ENCODE data around the gene RCVRN. TPM values are rescaled to one million over a fixed set of nuclear protein-coding genes. Genes with fewer than 3 reads are reported as not detected.

The RCVRN gene
- total RNA-seq, 1 donor from 2014 or later: not detected

DNA sequence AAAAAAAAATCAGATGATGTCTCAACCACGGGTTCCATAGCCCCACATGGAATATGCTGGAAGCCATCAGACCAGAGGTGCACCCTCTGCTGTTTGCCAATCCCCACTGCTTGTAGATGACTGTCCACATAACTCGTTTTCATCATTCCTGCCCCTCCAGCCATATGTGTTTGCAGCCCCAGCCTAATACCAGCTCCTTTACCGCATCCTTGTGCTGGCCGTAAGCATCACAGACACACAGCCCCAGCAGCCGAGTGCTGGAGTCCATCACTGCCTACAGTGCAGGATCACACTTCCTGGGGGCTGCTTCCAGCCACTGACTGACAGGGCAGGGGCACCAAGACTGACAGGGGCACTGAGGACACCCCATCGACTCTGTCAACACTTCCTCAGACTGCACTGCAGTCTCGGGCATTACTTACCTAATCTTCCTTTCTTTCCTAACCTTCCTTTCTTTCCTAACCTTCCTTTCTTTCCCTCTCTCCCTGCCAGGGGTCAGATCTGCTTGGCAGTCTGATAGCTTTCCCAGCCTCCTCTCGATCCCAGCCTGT is 5.0 kb downstream of the RCVRN start:
- Mint-ChIP-seq H3K4me3 (ENCODE audit: low read depth) (no peak overlapping the region), H3K4me1 (ENCODE audit: low read depth) (no peaks in the 10 kb centered on the region), H3K27me3 (peaks cover 31% of the 10 kb centered on the region), H3K27ac (no peak overlapping the region), H3K9me3 (ENCODE audit: low read depth) (no peaks in the 10 kb centered on the region), H3K36me3 (ENCODE audit: insufficient read depth) (no peaks in the 10 kb centered on the region)
- TF ChIP-seq, protein P1, sequence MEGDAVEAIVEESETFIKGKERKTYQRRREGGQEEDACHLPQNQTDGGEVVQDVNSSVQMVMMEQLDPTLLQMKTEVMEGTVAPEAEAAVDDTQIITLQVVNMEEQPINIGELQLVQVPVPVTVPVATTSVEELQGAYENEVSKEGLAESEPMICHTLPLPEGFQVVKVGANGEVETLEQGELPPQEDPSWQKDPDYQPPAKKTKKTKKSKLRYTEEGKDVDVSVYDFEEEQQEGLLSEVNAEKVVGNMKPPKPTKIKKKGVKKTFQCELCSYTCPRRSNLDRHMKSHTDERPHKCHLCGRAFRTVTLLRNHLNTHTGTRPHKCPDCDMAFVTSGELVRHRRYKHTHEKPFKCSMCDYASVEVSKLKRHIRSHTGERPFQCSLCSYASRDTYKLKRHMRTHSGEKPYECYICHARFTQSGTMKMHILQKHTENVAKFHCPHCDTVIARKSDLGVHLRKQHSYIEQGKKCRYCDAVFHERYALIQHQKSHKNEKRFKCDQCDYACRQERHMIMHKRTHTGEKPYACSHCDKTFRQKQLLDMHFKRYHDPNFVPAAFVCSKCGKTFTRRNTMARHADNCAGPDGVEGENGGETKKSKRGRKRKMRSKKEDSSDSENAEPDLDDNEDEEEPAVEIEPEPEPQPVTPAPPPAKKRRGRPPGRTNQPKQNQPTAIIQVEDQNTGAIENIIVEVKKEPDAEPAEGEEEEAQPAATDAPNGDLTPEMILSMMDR (IDR thresholded peaks at IDR 0.05; ENCODE audit: unreplicated experiment): no peak
- no peak for DNase-seq (ENCODE audit: low spot score, unreplicated experiment)

DNA sequence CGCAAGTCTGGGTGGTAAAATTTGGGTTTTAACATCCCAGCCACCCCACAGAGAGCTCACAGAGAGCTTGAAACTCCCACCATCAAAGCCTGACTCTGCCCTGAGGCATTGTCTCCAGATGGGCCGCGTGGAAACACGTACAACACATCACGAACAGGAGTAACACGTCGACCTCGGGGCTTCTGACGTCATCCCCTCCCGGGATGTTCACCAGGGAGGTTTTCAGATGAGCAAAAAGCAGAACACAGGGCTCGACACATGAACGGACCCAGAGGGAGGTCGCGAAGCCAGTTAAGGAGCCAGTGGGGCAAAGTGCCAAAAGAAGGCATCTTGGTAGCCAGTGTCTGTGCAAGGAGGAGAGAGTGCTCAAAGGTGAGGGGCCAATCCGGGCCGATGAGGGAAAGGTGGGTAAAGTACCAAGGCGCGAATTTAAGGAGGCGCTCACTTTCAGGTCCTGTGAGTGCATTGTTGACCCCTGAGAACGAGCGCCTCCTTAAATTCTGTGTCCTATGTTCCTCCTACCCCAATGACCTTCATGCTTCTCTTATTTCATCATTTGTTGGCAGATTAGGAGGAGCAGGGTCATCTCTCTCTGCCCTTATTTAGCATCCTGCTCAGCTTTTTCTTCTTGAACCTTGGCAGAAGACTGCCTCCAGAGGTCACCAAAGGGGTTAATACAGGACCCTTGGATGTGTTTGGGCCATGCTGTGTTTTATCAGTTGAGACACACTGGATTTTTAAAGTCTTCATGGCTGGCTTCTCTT is 5.6 kb downstream of the RCVRN start:
- H3K4me3 Mint-ChIP-seq (ENCODE audit: low read depth): no peak overlapping the region
- H3K36me3 Mint-ChIP-seq (ENCODE audit: insufficient read depth): no peaks in the 10 kb centered on the region
- H3K27ac Mint-ChIP-seq: no peak overlapping the region
- TF ChIP-seq, protein P1 (IDR thresholded peaks at IDR 0.05; ENCODE audit: unreplicated experiment): no peak
- H3K4me1 Mint-ChIP-seq (ENCODE audit: low read depth): no peaks in the 10 kb centered on the region
- peaks cover 31% of the 10 kb centered on the region for H3K27me3 Mint-ChIP-seq
- DNase-seq (ENCODE audit: low spot score, unreplicated experiment): no peak
- H3K9me3 Mint-ChIP-seq (ENCODE audit: low read depth): no peaks in the 10 kb centered on the region

DNA sequence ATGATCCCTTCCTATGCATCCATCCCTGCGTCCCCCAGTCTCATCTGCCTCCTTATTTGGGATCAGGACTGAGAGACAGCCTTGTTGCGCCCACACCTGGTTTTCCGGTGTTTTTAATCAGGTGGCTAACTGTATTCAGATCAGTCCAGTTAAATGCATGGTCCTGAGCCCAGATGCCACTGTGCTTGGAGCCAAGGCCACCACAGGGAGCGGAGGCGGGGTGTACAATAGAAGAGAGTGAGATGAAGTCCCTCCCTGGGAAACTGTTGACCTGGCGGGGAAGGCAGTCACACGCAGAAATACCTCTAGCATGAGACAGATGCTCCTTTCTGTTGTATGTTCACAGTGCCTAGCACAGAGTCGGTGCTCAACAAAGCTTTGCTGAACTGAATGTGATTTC is 6.3 kb downstream of the RCVRN start:
- no peaks in the 10 kb centered on the region for H3K36me3 Mint-ChIP-seq (ENCODE audit: insufficient read depth)
- H3K9me3 Mint-ChIP-seq (ENCODE audit: low read depth): no peaks in the 10 kb centered on the region
- H3K4me3 Mint-ChIP-seq (ENCODE audit: low read depth): no peak overlapping the region
- no peaks in the 10 kb centered on the region for H3K4me1 Mint-ChIP-seq (ENCODE audit: low read depth)
- TF ChIP-seq, protein P1 (IDR thresholded peaks at IDR 0.05; ENCODE audit: unreplicated experiment): no peak
- DNase-seq (ENCODE audit: low spot score, unreplicated experiment): no peak
- peaks cover 36% of the 10 kb centered on the region for H3K27me3 Mint-ChIP-seq
- H3K27ac Mint-ChIP-seq: no peak overlapping the region

DNA sequence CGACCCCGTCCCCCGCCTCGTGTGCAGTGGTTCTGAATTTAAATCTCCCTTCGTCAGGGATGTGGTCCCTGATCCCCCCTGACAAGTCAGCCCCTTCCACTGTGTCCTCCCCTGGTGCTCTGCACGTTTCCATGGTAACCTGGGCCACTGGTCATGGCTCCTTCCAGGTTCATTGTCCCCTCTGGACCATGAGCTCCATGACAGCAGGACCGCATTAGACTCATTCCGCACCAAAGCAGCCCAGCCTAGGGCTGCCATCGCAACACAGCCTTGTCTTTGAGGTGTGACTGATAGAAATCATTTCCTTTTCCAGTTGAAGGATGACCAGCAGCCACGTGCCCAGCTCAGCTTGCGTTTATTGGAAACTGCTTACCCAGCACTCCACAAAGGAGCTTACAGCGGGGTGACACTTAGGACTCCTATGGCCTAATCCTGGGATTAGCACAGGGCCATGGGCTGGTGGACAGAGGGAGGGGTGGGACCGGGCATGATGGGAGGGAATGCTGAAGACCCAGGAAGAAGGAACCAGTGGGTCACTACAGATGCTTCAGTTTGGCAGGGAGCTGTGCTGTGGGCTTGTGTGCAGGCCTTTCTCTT is 7.6 kb downstream of the RCVRN start:
- no peaks in the 10 kb centered on the region for H3K36me3 Mint-ChIP-seq (ENCODE audit: insufficient read depth)
- peaks cover 40% of the 10 kb centered on the region for H3K27me3 Mint-ChIP-seq
- H3K4me3 Mint-ChIP-seq (ENCODE audit: low read depth): no peak overlapping the region
- no peaks in the 10 kb centered on the region for H3K4me1 Mint-ChIP-seq (ENCODE audit: low read depth)
- no peak for DNase-seq (ENCODE audit: low spot score, unreplicated experiment)
- TF ChIP-seq, protein P1 (IDR thresholded peaks at IDR 0.05; ENCODE audit: unreplicated experiment): no peak
- no peak overlapping the region for H3K27ac Mint-ChIP-seq
- peaks cover 3% of the 10 kb centered on the region for H3K9me3 Mint-ChIP-seq (ENCODE audit: low read depth)

DNA sequence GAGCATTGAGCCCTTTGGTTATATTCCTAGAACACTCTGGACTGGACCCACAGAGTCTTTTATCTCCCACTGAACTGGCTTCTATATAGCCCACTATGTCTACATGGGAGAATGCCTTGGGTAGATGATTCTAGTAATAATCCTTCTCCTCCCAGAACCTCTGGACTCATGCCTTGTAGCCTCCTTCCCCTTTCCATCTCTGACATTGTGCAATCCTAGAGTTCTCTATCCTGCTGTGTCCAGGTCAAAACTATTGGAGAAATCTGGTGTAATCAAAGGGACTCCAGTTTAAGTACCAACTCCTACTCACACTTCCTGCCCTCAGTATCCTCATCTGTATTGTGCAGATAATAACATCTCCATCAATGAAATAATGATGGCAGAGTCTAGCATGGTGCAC is 9.1 kb downstream of the RCVRN start:
- Mint-ChIP-seq H3K4me3 (ENCODE audit: low read depth) (no peak overlapping the region), H3K9me3 (ENCODE audit: low read depth) (peaks cover 3% of the 10 kb centered on the region), H3K27ac (no peak overlapping the region), H3K27me3 (peaks cover 36% of the 10 kb centered on the region), H3K4me1 (ENCODE audit: low read depth) (no peaks in the 10 kb centered on the region), H3K36me3 (ENCODE audit: insufficient read depth) (no peaks in the 10 kb centered on the region)
- TF ChIP-seq, protein P1 (IDR thresholded peaks at IDR 0.05; ENCODE audit: unreplicated experiment): no peak
- DNase-seq (ENCODE audit: low spot score, unreplicated experiment): no peak
